Caco-2 (cell line): Measurements from ENCODE around the gene NCR2. TPM values are rescaled to one million over a fixed set of nuclear protein-coding genes. Genes with fewer than 3 reads are reported as not detected.

Experiments used
- BruUV-seq: library from RNA; stranded (reverse); fragments of 400-500 nt; replicated peaks from 2 replicates; lab custom pipeline; 2021; lab: Mats Ljungman, UMichigan
- CTCF ChIA-PET: fragments of 300-600 bp; sonication (Branson Sonifier 250); formaldehyde crosslinking; loops from one replicate; lab custom pipeline; 2022; ENCODE audit warnings: antibody characterized with exemption; lab: Charles Lee
- POLR2A ChIA-PET: fragments of 300-600 bp; sonication (Branson Sonifier 250); formaldehyde crosslinking; loops from one replicate; lab custom pipeline; 2022; ENCODE audit warnings: antibody characterized with exemption; lab: Charles Lee
- DNase-seq, 2 experiments: peaks; one replicate each; pipeline versions ENCODE4 v3.0.0 to v3.0.0-alpha.2; 2020 to 2022
- H3K27me3 ChIP-seq: replicated peaks from 2 replicates; pipeline ENCODE4 v1.6.0; 2011; ENCODE audit warnings: low read length; ENCODE audit not compliant: control insufficient read depth, insufficient read depth
- H3K36me3 ChIP-seq: 2 replicates; pipeline ENCODE4 v1.5.1; 2011; ENCODE audit warnings: low read length; ENCODE audit not compliant: control insufficient read depth, insufficient read depth
- H3K4me1 ChIP-seq: fragments of 250-450 bp; sonication (Bioruptor Pico); 2 replicates; pipeline ENCODE4 v1.5.1; 2020; ENCODE audit warnings: mild to moderate bottlenecking
- H3K4me3 ChIP-seq: 2 replicates; pipeline ENCODE4 v1.5.1; 2011; ENCODE audit warnings: low read depth, mild to moderate bottlenecking, control low read depth, low read length
- H3K9me3 ChIP-seq: fragments of 250-450 bp; sonication (Bioruptor Pico); 2 replicates; pipeline ENCODE4 v1.5.1; 2020; ENCODE audit warnings: mild to moderate bottlenecking, moderate library complexity
- H3K27ac Mint-ChIP-seq: one replicate; pipeline ENCODE4 v1.8.0; 2022; ENCODE audit warnings: mixed read lengths; ENCODE audit not compliant: unreplicated experiment
- H3K27me3 Mint-ChIP-seq: one replicate; pipeline ENCODE4 v1.8.0; 2022; ENCODE audit warnings: mixed read lengths; ENCODE audit not compliant: insufficient read depth, unreplicated experiment
- H3K36me3 Mint-ChIP-seq: one replicate; pipeline ENCODE4 v1.8.0; 2022; ENCODE audit warnings: mild to moderate bottlenecking, mixed read lengths; ENCODE audit not compliant: insufficient read depth, unreplicated experiment
- H3K4me1 Mint-ChIP-seq: one replicate; pipeline ENCODE4 v1.8.0; 2022; ENCODE audit warnings: low read depth, mixed read lengths; ENCODE audit not compliant: unreplicated experiment
- H3K4me3 Mint-ChIP-seq: one replicate; pipeline ENCODE4 v1.8.0; 2022; ENCODE audit warnings: mild to moderate bottlenecking, moderate library complexity, mixed read lengths; ENCODE audit not compliant: unreplicated experiment
- H3K9me3 Mint-ChIP-seq: one replicate; pipeline ENCODE4 v1.8.0; 2022; ENCODE audit warnings: mixed read lengths; ENCODE audit not compliant: unreplicated experiment
- intact Hi-C: fragments of 100-400 bp; cut with micrococcal nuclease; formaldehyde crosslinking; loops from one replicate; pipeline ENCODE4 v1.10.0; 2022; ENCODE audit not compliant: unreplicated experiment
- total RNA-seq: library from RNA; stranded (reverse); gene quantifications from 2 replicates; pipeline ENCODE4 v1.2.3, GENCODE V29; 2022
- TF ChIP-seq, protein P1 (sequence below), 2 experiments: fragments of 200-600 bp in 1 of 2; IDR thresholded peaks; 1 replicate in 1 of 2; 2 replicates in 1 of 2; pipeline versions ENCODE4 v1.5.1 to v1.8.0; 2011 to 2022; ENCODE audit warnings: antibody characterized with exemption in 1 of 2, control low read depth in 1 of 2, inconsistent platforms in 1 of 2, low read depth in 1 of 2, low read length in 1 of 2, mild to moderate bottlenecking in 1 of 2, moderate library complexity in 1 of 2; ENCODE audit not compliant: insufficient read depth in 1 of 2, severe bottlenecking in 1 of 2, unreplicated experiment in 1 of 2

Gene NCR2
- total RNA-seq, 1 experiment from 2014 or later = not detected

DNA sequence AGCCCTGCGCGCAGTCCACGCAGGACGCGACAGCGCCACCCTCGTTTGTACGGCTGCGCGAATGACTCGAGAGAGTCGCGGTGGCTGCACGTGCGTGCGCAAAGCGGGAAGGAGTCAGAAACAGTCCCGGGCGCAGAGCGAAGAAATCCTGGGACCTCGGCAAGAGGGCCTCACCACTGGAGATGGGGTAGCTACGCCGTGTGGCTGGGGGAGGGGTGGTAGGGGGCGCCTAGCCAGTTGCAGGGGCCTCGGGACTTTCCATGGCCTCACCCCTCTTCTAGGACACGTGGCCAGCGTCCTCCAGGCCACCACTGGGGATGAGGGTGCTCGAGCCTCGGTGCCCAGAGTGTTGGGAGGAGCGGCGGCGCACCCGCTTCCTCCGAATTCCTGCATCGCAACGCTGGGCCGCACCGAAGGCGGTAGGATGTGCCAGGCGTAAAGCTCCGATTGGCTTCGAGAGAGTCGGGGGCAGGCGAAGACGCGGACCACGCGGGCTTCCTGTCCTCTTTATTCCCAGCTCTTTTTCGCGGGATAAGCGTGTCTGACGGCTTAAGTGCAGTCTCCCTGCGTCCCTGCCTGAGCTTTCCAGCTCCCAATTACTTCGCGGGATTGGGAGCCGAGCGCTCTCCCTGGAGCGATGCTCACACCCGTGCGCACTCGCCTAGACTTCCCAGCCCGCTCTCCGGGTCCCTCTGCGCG, 38.7 kb downstream of the NCR2 start:
- Histone ChIP-seq H3K36me3 (no peaks in the 10 kb centered on the region), H3K4me3 (peak overlapping the region; percentile 44), H3K4me1 (peaks cover 12% of the 10 kb centered on the region; the same call in 1 of the 2 replicates), H3K9me3 (no peaks in the 10 kb centered on the region), H3K27me3 (peaks cover 1% of the 10 kb centered on the region)
- no TSS peak for BruUV-seq
- intact Hi-C loops = no loop called here
- DNase-seq = peak in 1 of 2 experiments; percentile 5
- Mint-ChIP-seq H3K4me3 (peak overlapping the region; percentile 71), H3K4me1 (peaks cover 9% of the 10 kb centered on the region), H3K27me3 (no peaks in the 10 kb centered on the region), H3K9me3 (no peaks in the 10 kb centered on the region), H3K27ac (no peak overlapping the region), H3K36me3 (no peaks in the 10 kb centered on the region)
- ChIA-PET POLR2A (no interaction called here), CTCF (interaction anchor here (0.6 to 2.0 kb wide), 6 partner anchors 54 to 772 kb away, joined by 3 to 5 read pairs (median 3); no protein-coding TSS in a partner anchor)
- TF ChIP-seq, protein P1, sequence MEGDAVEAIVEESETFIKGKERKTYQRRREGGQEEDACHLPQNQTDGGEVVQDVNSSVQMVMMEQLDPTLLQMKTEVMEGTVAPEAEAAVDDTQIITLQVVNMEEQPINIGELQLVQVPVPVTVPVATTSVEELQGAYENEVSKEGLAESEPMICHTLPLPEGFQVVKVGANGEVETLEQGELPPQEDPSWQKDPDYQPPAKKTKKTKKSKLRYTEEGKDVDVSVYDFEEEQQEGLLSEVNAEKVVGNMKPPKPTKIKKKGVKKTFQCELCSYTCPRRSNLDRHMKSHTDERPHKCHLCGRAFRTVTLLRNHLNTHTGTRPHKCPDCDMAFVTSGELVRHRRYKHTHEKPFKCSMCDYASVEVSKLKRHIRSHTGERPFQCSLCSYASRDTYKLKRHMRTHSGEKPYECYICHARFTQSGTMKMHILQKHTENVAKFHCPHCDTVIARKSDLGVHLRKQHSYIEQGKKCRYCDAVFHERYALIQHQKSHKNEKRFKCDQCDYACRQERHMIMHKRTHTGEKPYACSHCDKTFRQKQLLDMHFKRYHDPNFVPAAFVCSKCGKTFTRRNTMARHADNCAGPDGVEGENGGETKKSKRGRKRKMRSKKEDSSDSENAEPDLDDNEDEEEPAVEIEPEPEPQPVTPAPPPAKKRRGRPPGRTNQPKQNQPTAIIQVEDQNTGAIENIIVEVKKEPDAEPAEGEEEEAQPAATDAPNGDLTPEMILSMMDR (IDR thresholded peaks at IDR 0.05; ENCODE audit: insufficient read depth in 1 of 2, low read depth in 1 of 2, low read length in 1 of 2, severe bottlenecking in 1 of 2, unreplicated experiment in 1 of 2) = no peak

- CTCF ChIA-PET = interaction anchor here (0.6 to 2.0 kb wide), 6 partner anchors 76 to 773 kb away, joined by 3 to 5 read pairs (median 4); no protein-coding TSS in a partner anchor
- intact Hi-C loops = no loop called here
- Mint-ChIP-seq H3K4me3 (peak overlapping the region; percentile 47), H3K27ac (no peak overlapping the region), H3K9me3 (no peaks in the 10 kb centered on the region), H3K4me1 (peaks cover 7% of the 10 kb centered on the region), H3K27me3 (no peaks in the 10 kb centered on the region), H3K36me3 (no peaks in the 10 kb centered on the region)
- Histone ChIP-seq H3K4me3 (no peak overlapping the region), H3K27me3 (peaks cover 1% of the 10 kb centered on the region), H3K4me1 (peaks cover 12% of the 10 kb centered on the region; the same call in 1 of the 2 replicates), H3K9me3 (no peaks in the 10 kb centered on the region), H3K36me3 (no peaks in the 10 kb centered on the region)
- POLR2A ChIA-PET = no interaction called here
- TF ChIP-seq, protein P1 (IDR thresholded peaks at IDR 0.05; ENCODE audit: insufficient read depth in 1 of 2, low read depth in 1 of 2, low read length in 1 of 2, severe bottlenecking in 1 of 2, unreplicated experiment in 1 of 2) = no peak
- no peak for DNase-seq
- BruUV-seq = no TSS peak
Observed at GRCh38 chr6:41374618-41375590, 39.5 kb downstream of the NCR2 start.

DNA sequence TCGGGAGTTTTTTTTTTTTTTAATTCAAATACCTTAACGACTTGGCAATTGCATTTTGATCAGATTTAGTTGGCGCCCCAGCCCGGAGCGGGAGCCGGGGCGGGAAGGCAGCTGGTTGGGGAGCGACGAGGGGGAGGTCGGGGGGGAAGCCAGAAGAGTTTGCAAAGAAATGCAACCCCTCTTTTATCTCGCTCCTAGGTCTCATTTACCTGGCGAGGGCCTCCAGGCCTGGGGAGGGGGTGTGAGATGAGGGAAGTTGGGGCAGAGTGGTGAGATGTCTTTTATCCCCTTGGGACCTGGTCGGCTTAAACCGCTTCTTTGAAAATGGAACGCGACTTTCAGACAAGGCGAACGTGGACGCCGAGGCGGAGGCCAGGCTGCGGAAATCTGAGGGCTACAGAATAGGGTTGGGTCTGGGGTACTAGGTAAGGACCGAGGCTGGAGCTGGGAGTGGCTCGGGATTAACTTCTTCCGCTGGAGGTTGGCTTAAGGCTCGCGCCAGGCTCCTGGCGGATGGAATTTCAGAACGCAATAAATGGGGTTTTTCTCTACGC, 40.3 kb downstream of the NCR2 start:
- no peak for DNase-seq
- Histone ChIP-seq H3K36me3 (no peaks in the 10 kb centered on the region), H3K27me3 (peaks cover 1% of the 10 kb centered on the region), H3K9me3 (no peaks in the 10 kb centered on the region), H3K4me1 (peaks cover 12% of the 10 kb centered on the region; the same call in 1 of the 2 replicates), H3K4me3 (no peak overlapping the region)
- no TSS peak for BruUV-seq
- TF ChIP-seq, protein P1 (IDR thresholded peaks at IDR 0.05; ENCODE audit: insufficient read depth in 1 of 2, low read depth in 1 of 2, low read length in 1 of 2, severe bottlenecking in 1 of 2, unreplicated experiment in 1 of 2) = no peak
- ChIA-PET POLR2A (no interaction called here), CTCF (interaction anchor here (2.0 kb wide), 1 partner anchor 81 kb away, joined by 5 read pairs; no protein-coding TSS in a partner anchor)
- Mint-ChIP-seq H3K9me3 (no peaks in the 10 kb centered on the region), H3K36me3 (no peaks in the 10 kb centered on the region), H3K4me1 (peaks cover 3% of the 10 kb centered on the region), H3K27ac (no peak overlapping the region), H3K4me3 (no peak overlapping the region), H3K27me3 (no peaks in the 10 kb centered on the region)
- intact Hi-C loops = no loop called here
